Activated CD8-positive, alpha-beta memory T cell treated with anti-CD3 and anti-CD28 coated beads, Interleukin-2, amount 50 U/mL, for 48 hours (primary cell): ENCODE measurements around the gene TNPO1.

ENCODE experiments used
- DNase-seq: peaks from one replicate; pipeline ENCODE4 v3.0.0-alpha.2; 2020

The TNPO1 gene

DNA sequence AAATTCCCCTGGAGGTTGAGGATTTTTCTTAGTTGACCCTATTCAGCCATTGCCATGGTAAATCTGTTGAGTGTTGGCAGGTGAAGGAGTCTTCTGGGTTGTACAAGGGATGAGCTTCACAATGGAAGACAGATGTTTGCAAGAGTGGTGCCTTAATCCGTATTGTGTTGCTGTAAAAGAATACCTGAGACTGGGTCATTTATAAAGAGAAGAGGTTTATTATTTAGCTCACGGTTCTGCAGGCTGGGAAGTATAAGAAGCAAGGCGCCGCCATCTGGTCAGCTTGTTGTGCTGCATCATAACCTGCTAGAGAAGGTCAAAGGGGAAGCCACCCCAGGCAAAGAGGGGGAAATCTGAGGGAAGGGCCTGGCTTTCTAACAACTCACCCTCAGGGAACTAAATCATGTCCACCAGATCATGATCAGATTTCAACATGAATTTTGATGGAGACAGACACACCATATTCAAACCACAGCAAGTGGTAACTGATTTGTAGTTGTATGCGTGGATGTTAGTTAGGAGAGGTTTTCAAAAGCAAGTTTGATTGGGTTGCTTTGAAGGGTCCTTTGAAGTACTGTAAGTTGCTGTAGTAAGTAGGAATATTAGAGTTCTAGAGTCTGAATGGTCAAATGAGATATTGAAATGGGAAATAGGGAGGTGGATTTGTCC is 2.5 kb downstream of the TNPO1 start:
- DNase-seq, result peak; percentile 57

- DNase-seq, result no peak
These were observed 5.3 kb downstream of the TNPO1 start for GRCh38 chr5:72821776-72822175.

DNA sequence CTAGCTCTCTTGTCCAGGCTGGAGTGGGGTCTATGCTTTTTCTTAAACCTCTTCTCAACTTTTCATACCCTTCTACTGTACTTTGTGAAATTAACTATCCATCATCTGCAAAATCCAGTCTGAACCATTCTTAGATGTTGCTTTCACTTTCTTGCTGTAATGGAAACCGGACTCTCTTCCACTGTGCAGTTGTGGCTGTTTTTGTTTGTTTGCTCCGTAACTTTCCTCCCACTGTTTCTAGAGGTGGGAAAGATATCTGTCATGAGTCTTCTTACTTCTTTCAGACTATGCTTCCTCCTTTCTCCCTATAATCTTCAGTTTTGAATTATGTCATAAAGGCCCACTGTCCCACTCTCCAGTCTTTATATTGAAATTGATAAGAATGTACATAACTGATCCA is 6.5 kb downstream of the TNPO1 start:
- no peak for DNase-seq

GRCh38 chr5:72829707-72830106 is 13.2 kb downstream of the TNPO1 start:
- DNase-seq, result no peak

DNA sequence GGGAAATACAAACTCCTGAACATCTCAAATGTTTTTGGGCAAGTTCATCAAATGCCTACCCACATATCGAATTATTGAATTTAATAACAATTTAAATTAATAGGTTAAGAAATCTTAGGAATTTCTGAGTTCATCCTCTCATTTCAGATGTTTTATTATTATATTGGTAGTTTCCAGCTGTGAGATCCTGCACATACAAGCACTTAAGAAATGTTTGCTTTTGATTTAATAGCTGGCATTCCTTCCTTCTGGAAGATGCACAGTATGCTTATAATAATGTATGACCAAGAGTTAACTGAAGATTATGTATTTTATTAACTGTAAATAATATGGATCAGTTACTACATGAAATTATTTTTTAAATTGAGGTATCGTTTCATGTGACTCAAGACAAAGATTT is 13.9 kb downstream of the TNPO1 start:
- no peak for DNase-seq

GRCh38 chr5:72831685-72832084 is 15.2 kb downstream of the TNPO1 start:
- DNase-seq, result no peak

- no peak for DNase-seq
These were observed 18.5 kb downstream of the TNPO1 start for GRCh38 chr5:72834924-72835323.

DNA sequence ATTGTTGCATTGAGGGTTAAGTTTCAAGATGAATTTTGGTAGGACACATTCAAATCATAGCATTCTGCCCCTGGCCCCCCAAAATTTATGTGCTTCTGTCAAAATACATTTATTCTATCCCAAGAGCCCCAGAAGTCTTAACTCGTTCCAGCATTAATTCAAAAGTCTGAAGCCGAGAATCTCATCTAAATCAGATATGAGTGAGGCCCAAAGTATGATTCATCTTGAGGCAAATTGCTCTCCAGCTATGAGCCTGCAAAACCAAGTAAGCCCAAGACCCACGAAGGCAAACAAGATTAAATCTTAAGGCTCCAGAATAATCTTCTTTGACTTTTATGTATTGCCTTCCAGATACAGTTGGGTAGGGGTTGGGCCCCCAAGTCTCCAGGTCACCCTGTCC is 19.2 kb downstream of the TNPO1 start:
- DNase-seq, result no peak

DNA sequence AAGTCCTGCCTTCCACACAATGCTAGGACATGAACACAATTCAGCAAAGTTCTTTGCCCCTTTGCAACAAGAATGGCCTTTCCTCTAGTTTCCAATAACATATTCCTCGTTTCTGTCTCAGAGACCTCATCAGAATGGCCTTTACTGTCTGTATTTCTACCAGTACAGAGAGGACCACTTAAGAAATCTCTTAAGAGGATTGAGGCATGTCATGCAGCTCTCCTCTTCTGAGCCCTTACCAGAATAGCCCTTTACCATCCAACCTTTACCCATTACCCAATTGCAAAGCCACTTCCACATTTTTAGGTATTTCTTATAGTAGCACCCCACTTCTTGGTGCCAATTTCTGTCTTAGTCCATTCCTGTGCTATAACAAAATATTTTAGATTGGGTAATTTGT is 20.3 kb downstream of the TNPO1 start:
- DNase-seq, result no peak

DNA sequence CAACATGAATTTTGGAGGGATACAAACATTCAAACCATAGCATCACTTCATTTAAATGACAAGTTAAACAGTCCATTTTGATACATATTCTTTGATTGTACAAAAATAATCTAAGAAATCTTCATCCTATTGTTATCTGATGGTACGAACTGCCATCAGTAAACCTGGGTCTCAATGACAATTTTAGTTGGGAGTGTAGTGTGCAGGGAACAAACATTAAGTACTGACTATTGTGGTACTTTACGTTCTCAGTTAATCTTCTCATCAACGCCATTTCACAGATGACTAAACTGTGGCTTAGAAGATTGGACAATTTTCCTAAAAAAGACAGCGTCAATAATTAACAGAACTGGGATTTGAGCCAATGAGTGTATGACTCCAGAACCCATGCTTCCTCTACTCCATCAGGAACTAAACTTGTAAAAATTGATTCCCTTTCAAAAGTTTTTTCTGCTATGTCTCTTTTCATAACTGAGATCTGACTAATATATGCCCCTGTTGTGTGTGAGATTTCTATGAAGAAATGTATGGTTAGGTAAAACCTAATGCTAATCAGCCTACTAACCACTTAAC is 21.1 kb downstream of the TNPO1 start:
- no peak for DNase-seq

DNA sequence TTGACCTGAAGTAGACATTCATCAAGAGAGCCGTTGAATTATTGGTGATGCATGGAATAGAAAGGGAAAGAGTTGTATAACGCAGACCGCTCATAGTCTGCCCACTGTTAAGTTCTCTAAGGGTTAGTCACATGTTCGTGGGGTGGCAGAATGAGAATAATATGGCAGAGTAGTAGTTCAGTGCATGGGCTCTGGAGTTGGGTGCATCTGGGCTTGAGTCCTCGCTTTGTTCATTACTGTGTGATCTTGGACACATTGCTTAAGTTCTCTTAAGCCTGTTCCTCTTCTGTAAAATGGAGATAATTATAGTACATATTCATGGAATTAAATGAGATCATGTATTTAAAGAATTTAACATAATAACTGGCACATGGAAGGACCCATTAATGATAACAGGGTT is 23.6 kb downstream of the TNPO1 start:
- no peak for DNase-seq

DNA sequence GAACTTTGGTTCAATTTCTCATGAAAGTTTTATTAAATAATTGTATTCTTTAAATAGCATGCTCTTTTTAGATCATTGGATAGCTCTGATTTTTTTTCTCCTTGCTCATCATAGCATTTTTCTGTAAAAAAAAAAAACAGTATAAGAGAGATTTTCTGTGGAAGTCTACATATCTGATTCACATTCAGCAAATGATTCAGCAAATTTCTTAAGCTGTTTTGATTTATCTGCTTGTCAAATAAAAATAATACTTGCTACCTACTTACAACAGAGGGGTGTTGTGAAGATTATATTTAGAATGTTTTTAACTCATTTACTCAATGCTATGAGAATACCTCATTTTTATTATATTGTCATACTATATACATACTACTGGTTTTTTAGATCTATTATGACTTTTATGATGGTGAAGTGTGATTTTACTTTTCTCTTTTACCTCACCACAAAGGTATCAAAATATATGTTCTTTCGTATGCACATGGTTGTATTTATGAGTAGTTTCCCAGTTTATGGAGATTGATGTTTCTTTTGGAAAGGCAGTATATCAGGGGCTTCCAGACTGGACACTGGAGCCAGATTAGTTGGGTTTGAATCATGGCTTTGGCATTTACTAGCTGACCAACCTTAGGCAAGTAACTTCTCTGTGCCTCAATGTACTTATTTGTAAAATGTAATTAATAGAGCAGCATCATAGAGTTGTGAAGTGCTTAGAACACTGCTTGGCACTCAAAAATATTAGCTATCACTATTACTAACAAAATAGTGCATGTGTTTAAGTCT is 25.5 kb downstream of the TNPO1 start:
- no peak for DNase-seq

- no peak for DNase-seq
These were observed 26.4 kb downstream of the TNPO1 start for GRCh38 chr5:72842816-72843215.

GRCh38 chr5:72844218-72844603 is 27.8 kb downstream of the TNPO1 start:
- DNase-seq, result no peak

DNA sequence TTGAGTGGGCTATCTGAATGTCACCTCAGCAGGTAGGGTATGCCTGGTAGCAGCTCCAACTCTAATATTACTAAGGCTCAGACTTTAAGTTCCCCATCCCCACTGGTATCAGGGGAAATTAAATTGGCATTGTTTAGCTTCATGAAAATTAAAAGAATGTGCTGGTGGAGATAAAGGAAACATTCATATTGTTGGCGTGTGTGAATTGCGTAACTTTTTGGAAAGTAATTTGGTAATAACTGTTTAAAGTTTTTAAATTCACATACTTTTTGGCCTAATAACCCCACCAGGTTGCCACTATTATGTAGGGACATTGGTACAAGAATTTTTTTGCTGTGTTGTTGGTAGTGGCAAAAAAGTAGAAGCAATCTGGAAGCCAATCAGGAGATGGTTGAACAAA is 29.4 kb downstream of the TNPO1 start:
- DNase-seq, result no peak

GRCh38 chr5:72846483-72846882 is 30.0 kb downstream of the TNPO1 start:
- DNase-seq, result no peak

GRCh38 chr5:72847439-72847838 is 31.0 kb downstream of the TNPO1 start:
- no peak for DNase-seq

GRCh38 chr5:72847989-72848473 is 31.6 kb downstream of the TNPO1 start:
- DNase-seq, result peak; percentile 90

DNA sequence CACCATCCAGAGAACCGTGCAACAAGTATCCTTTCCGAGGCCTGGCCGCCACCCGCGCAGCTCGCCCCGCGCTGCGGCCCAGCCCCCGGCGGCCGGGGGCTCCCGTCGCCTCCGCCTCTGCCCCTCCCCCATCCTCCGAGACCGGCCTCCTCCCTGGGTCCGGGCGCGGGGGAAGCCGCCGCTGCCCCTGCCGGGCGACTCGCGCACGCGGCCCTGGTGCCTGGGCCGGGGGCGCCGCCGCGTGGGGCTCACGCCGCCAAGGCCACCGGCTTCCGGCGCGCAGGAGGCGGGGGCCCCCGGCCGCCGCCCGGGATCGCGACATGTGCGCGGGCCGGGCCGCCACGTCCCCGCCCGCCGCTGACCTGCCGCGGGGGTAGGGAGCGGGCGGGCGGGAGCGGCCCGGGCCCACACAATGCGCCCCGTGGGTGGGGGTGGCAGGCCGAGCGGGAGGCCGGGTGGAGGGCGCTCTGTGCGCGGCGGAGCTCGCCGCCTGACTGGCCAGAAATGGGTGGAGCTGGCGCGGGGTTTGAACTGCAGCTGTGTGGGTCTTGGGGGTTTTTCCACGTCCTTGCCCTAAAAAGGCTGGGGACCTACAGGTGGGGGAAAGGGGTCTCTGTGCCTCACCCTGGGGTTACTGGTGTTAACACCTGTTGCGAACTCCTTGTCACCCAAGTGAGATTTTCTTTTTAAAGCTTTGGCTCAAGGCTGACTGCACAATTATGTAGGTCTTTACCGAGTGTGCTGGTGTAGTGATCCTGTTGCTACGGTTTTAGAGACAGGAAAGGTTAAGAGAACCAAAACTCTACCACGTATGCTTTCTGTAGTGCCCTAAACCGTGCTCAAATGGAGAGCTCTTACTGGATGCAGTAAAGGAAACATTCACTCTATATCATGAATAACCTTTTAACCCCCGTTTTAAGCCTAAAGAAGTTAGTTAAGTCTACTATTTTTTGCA is 32.3 kb downstream of the TNPO1 start:
- peak; percentile 77 for DNase-seq

DNA sequence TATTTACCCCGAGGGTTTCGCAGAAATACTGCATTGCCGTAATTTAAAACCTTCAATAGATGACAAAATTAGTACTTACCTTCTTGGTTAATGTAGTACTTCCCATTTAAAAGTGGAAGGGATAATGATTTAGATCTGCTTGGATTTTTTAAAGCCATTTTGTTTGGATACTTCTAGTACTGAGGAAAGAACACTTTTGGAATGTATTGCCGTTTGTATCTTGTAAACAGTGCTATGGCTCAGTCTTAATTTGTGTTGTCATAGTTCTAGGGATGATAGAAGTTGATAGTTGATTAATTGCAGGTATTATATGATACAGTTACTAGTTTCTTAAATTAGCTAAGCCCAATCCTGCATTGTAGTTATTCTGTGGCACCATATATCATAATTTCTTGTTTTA is 33.1 kb downstream of the TNPO1 start:
- DNase-seq, result no peak

DNA sequence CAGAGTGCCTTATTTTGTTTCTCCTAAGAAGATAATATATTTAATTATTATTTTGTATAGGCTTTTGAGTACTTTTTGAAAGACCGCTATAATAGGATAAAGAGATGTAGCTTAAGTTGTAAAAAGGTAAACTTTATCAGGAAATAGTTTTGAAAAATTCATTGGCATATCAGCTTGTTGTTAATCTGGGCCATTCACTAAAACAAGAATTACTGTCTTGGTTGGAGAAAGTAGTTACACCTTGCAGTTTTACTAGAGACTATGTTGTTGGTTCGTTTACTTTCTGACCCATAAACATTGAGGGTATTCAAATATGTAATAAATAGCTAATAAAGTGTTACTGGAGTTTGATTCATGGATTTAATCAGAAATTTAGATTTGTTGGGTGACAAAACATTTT is 33.7 kb downstream of the TNPO1 start:
- DNase-seq, result no peak

GRCh38 chr5:72852356-72852755 is 35.9 kb downstream of the TNPO1 start:
- DNase-seq, result no peak

GRCh38 chr5:72854419-72854818 is 38.0 kb downstream of the TNPO1 start:
- DNase-seq, result no peak
